Ishikawa (cell line): ENCODE measurements around the gene SSBP3.

Experiments
- FOXM1 ChIP-seq: IDR thresholded peaks from 2 replicates; pipeline ENCODE4 v1.6.1; 2012; ENCODE audit warnings: low read depth, borderline replicate concordance
- RAD21 ChIP-seq: IDR thresholded peaks from 2 replicates; pipeline ENCODE4 v1.6.1; 2012; ENCODE audit warnings: low read depth

DNA sequence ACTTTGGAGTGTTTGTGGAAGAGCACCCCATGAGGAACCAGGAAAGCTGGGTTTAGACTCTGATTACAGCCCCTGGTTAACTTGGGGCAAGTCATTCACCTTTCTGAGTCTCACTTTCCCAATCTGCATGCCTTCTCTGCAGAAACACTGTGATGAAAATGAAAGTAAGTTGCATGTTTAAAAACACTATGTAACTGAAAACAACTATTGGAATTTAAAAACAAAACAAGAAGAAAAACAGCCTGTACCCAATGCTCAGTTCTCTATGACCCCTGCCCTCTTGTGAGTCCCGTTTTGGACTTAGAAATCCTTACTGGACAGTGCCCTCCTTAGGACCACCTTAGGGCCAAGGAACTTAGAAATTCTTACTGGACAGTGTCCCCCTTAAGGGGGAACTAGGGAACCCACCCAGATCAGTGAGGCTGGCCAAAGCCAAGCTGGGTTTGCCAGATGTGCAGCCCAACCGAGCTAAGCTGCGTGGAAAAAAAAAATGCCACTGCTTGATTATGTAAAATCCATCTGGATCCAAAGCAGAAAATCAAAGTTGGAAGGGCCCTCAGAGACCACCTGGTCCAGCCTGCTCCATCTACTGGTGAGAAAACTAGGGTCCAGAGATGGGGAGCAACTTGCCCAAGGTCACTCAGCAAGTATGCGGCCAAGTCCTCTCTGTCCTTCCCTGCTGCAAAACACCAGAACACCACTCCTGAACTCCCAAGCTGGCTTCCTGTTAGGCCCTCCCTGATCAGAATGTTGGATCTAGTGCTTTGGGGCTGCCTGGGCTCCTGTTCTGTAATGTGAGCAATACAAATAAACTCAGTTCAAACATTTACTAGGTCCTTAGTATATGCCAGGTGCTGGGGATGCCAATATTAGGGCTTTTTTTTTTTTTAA, 128.5 kb downstream of the SSBP3 start:
- TF ChIP-seq RAD21 (no peak), FOXM1 (no peak)
